ENCODE results near the gene APBA3.
"Not testable (repeated sequence)": the region's sequence is repeated elsewhere in the genome, so short reads cannot be mapped to it uniquely, and the experiment has no call there.

The APBA3 gene

GRCh38 chr19:3770136-3770999 lies 8.9 kb upstream of the APBA3 start:
- no peak for DNase-seq

GRCh38 chr19:3769494-3769893 lies 8.0 kb upstream of the APBA3 start:
- no peak for DNase-seq

- no peak for DNase-seq
These were observed 7.2 kb upstream of the APBA3 start for GRCh38 chr19:3768748-3769099.

- DNase-seq, result no peak
These were observed 6.7 kb upstream of the APBA3 start for GRCh38 chr19:3768015-3768747.

- no peak for DNase-seq
These were observed 5.6 kb upstream of the APBA3 start for GRCh38 chr19:3767050-3767449.

- no peak for DNase-seq
These were observed 5.0 kb upstream of the APBA3 start for GRCh38 chr19:3766520-3766919.

GRCh38 chr19:3765757-3766156 lies 4.3 kb upstream of the APBA3 start:
- DNase-seq, result not testable (repeated sequence)

GRCh38 chr19:3765121-3765520 lies 3.6 kb upstream of the APBA3 start:
- no peak for DNase-seq

- DNase-seq, result peak; percentile 92 to 98
These were observed 1.3 kb upstream of the APBA3 start, which contains the start of gene MRPL54 for GRCh38 chr19:3762501-3763459. TSS of gene MRPL54 (plus strand) at chr19:3762682. CDS start at chr19:3762701, 19 bp downstream.

GRCh38 chr19:3762130-3762473 lies 610 bp upstream of the APBA3 start:
- no peak for DNase-seq

- DNase-seq, result no peak
These were observed 576 bp downstream of the APBA3 start for GRCh38 chr19:3760871-3761361.

- DNase-seq, result no peak
These were observed 1.8 kb downstream of the APBA3 start for GRCh38 chr19:3759482-3760254.

GRCh38 chr19:3758297-3758696 lies 3.2 kb downstream of the APBA3 start:
- DNase-seq, result not testable (repeated sequence)

- not testable (repeated sequence) for DNase-seq
These were observed 3.8 kb downstream of the APBA3 start for GRCh38 chr19:3757705-3758104.

GRCh38 chr19:3753631-3754410 lies 7.7 kb downstream of the APBA3 start:
- DNase-seq, result no peak

GRCh38 chr19:3752492-3752891 lies 9.0 kb downstream of the APBA3 start:
- no peak for DNase-seq

- no peak for DNase-seq
These were observed 10.3 kb downstream of the APBA3 start for GRCh38 chr19:3751236-3751635.

GRCh38 chr19:3750211-3750610 lies 11.3 kb downstream of the APBA3 start:
- DNase-seq, result no peak

GRCh38 chr19:3748965-3749364 lies 12.5 kb downstream of the APBA3 start:
- DNase-seq, result no peak

GRCh38 chr19:3746371-3747056 lies 15.0 kb downstream of the APBA3 start:
- no peak for DNase-seq
